ENCODE measurements around the gene C2CD4D.
"Not testable (repeated sequence)": the region's sequence is repeated elsewhere in the genome, so short reads cannot be mapped to it uniquely, and the experiment has no call there.

C2CD4D gene

DNA sequence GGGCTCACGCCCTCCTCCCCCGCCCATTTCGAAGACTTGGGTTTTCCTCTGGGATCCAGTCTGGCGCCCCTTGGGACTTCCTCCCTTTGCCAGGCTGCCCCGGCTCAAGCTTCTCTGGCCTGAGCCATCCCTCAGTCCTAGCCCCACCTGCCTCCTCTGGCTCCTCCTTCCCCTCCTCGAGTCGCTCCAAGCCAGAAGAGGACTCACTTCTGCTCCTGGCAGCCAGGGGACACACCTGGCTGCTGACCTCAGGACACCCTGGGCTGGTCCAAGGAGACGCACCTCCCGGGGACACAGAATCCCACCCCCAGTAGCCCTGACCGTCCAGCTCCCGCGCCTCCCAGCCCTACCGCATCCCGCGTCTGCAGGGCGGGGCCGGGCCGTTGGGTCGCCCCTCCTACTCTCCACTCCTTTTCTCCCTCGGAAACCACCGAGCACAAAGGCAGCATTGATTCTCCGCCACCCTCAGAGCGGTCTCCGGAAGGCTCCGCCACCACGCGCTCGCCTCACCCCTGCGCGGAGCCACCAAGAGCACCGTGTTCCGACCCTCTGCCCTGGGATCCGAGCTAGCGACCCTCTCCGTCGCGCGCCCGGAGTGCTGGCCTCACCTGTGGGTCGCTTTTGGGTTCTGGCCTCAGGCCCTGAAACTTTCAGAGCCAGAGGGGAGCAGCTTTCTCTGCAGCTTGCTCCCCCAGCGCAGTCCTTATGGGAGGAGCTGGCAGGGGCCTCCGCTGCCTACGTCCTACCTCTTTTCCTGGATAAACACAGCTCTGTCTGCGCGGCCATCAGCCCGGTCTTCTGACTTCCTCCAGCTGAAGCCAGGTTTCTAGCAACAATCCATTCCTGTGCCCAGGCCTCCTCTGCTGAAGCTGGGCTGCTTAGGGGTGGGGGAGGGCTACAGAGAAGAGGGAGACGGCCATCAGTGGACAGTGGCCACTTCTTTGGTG lies at the start of gene C2CD4D:
Gene C2CD4D (minus strand): TSS at position 364 of the 947 bp plus-strand sequence. CDS start 831 bp downstream, outside the sequence.
- peak in 1 of 2 donors; percentile 42 for DNase-seq (ENCODE audit: low read depth in 2 of 2)

DNA sequence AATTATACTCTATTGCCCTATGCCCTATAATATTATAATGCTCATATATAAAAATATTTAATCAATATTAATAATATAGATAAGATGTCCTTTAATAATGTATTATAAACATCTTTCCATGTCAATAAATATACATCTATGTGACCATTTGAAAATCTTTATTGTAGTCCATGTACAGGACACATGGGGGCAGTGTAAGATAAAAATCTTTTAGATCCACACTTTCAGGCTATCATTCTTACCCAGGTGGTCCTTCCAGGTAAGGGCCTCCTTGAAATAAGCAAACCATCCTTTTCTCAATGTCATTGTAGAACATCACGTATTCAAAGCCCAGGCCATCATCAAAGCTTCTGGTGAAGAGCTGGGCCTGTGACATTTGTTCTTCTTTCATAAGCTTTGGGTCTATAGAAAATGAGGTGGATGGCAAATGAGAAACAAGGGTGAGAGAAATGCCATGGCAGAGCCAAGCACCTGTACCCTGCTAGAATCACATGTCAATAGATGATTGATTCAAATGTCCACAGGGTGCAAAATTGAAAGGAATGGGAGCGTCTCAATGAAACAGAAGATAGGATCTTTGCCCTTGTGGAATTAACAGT lies 49.5 kb upstream of the C2CD4D start:
- no peak for DNase-seq (ENCODE audit: low read depth in 2 of 2)

DNA sequence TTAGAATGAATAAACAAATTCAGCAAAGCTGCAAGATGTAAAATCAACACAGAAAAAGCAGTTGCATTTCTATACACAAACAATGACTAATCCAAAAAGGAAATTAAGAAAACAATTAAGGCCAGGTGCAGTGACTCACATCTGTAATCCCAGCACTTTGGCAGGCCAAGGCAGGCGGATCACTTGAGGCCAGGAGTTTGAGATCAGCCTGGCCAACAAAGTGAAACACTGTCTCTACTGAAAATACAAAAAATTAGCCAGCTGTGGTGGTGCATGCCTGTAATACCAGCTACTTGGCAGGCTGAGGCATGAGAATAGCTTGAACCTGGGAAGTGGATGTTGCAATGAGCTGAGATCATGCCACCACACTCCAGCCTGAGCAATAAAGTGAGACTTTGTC lies 47.4 kb upstream of the C2CD4D start:
- DNase-seq (ENCODE audit: low read depth in 2 of 2): no peak

DNA sequence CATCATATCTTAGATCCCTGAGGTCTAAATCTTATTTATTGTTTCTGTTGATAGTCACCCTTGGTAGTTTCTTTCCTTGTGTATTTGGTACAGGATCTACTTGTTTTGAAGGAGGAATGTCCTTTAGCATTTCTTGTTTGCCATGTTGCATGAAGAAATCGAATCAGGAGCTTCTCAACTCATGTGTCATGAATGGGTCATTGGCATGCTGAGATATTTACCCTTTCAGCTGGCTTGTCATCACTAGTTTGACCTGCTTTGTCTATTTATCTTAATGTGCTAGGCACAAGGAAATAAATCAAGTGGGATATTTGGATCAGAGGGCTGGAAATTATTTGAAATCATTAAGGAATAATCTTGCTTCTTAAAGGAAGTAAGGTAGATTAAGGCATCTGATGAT lies 45.9 kb upstream of the C2CD4D start:
- no peak for DNase-seq (ENCODE audit: low read depth in 2 of 2)

DNA sequence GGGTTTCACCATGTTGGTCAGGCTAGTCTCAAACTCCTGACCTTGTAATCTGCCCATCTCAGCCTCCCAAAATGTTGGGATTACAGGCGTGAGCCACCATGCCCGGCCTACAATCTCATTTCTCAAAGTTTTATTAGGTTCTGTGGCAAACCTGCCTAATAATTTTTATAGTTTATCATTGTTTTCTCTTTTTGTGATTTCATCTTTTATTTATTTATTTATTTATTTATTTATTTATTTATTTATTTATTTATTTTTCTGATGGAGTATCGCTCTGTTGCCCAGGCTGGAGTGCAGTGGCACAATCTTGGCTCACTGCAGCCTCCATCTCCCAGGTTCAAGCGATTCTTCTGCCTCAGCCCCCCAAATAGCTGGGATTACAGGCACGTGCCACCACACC lies 45.3 kb upstream of the C2CD4D start:
- DNase-seq (ENCODE audit: low read depth in 2 of 2): not testable (repeated sequence)

DNA sequence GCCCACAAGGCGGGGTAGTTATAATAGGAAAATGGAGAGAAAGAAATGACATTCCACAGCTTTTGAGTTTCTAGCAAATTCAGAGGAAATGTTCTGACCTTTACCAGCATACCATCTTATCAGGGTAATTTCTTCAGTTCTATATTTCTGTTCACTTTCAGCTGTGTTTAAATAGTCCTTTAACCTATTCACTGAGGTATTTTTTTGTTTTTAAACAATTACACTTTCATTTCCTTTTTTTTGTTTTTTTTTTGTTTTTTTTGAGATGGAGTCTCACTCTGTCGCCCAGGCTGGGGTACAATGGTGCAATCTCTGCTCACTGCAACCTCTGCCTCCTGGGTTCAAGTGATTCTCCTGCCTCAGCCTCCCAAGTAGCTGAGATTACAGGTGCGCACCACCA lies 44.8 kb upstream of the C2CD4D start:
- not testable (repeated sequence) for DNase-seq (ENCODE audit: low read depth in 2 of 2)

DNA sequence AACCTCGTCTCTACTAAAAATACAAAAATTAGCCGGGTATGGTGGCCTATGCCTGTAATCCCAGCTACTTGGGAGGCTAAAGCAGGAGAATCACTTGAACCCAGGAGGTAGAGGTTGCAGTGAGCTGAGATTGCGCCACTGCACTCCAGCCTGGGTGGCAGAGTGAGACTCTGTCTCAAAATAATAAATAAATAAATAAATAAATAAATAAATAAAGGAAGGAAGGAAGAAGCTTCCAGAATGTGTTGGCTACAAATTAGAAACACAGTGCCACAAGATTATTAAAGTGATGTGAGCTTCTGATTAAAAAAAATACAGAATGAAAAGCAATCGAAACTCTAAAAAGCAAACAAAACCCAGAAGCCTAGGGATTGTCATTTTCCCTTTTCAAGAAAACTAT lies 44.3 kb upstream of the C2CD4D start:
- not testable (repeated sequence) for DNase-seq (ENCODE audit: low read depth in 2 of 2)

DNA sequence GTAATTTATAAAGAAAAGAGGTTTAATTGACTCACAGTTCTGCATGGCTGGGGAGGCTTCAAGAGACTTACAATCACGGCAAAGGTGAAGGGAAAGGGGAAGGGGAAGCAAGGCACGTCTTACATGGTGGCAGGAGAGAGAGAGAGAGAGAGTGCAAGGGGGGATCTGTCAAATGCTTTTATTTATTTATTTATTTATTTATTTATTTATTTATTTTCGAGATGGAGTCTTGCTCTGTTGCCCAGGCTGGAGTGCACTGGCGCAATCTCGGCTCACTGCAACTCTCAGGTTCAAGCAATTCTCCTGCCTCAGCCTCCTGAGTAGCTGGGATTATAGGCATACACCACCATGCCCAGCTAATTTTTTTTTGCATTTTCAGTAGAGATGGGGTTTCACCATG lies 43.3 kb upstream of the C2CD4D start:
- not testable (repeated sequence) for DNase-seq (ENCODE audit: low read depth in 2 of 2)

DNA sequence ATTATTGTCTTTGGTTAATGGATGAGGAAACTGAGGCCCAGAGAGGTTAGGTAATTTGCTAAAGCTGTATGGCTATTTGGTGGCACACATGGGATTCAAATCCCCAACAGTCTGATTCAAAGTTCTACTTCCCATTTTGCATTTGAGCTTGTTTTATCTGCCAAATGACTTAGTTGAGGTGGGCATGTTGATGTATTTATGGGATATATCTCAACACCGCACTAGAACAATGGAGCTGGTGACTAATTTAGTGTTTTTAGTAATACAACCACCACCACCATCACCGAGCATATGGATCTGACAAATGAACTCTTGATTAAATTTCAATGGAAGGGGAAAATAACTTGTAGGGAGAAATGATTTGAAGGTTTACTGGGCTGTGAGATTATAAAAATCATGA lies 42.8 kb upstream of the C2CD4D start:
- DNase-seq (ENCODE audit: low read depth in 2 of 2): no peak

DNA sequence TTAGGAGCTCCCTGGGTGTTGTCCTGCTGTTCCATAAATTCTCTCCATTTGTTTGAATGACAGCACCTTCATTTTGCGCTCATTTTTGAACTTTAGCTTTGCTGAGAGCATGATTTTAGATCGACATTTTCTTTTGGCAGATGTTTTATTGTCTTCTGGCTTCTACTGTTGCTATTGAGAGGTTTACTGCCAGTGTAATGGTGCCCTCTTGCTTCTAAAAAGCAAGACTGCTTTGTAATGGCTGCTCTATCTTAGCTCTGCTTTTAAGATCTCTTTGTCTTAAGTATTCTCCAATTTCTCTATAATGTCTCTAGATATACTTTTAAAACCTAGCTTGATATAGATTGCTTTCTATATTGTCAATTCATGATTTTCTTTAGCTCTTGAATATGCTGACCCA lies 41.9 kb upstream of the C2CD4D start:
- no peak for DNase-seq (ENCODE audit: low read depth in 2 of 2)

DNA sequence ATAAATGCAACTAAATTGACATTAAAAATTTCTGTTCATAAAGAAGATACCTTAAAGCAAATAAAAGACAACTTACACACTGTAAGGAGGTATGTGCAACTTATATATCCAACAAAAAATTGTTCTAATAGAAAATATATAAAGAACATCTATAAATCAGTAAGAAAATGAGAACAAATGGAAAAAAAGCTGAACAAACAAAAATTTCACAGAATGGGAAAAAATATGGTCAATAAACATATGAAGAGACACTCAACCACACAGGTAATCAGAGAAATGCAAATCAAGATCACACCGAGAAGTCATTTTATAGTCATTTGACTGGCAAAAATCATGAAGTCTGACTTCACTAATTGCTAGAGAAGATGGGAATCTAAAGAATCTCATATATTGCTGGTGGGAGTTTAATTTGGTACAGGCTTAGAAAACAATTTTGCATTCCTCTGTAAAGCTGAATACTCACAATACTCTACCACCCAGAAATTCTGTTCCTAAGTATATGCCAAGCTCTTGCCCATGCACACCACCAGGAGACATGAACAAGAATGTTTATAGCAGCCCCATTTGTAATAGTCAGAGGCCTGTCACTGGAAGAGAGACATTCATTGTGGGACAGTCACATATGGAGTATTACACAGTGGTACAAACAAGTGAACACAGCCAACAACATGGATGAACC lies 35.9 kb upstream of the C2CD4D start:
- no peak for DNase-seq (ENCODE audit: low read depth in 2 of 2)

DNA sequence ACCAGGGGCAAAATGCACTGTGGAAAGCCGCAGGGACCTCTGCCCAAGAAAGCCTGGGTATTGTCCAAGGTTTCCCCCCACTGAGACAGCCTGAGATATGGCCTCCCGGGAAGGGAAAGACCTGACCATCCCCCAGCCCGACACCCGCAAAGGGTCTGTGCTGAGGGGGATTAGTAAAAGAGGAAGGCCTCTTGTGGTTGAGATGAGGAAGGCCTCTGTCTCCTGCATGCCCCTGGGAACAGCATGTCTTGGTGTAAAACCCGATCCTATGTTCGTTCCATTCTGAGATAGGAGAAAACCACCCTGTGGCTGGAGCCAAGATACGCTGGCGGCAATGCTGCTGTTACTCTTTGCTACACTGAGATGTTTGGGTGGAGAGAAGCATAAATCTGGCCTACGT lies 33.2 kb upstream of the C2CD4D start:
- not testable (repeated sequence) for DNase-seq (ENCODE audit: low read depth in 2 of 2)

DNA sequence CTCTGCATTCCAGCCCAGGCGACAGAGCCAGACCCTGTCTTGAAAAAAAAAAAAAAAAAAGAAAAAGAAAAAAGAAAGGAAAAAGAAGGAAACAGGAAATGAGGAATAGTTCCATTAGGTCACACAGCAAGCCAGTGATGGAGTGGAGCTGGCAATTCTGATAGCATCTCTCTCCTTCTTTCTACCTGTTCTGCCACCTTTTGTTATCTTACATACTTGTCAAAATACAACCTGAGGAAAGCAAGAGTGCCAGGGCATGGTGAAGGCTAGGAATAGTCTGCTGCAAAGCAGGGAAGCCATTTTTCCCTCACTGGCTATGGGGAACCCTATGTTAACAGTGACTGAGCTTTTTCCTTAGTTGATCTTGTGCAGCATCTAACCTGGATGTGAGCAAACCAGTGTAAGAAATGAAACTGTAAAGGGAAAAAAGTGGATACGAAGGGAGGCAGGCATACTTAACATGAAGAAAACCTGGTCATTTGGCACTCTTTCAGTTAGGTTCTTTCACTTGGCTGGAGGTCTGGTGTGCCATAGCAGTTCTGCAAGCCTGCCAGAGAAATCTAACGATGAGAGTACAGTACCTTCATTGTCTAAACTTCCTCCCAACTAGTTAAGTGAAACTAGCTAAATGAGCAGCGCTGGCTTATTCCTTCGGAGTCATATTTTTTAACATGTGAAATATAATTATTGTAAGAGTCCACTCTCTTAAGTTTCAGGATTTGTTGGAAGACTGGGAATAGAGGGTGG lies 31.8 kb upstream of the C2CD4D start:
- no peak for DNase-seq (ENCODE audit: low read depth in 2 of 2)

DNA sequence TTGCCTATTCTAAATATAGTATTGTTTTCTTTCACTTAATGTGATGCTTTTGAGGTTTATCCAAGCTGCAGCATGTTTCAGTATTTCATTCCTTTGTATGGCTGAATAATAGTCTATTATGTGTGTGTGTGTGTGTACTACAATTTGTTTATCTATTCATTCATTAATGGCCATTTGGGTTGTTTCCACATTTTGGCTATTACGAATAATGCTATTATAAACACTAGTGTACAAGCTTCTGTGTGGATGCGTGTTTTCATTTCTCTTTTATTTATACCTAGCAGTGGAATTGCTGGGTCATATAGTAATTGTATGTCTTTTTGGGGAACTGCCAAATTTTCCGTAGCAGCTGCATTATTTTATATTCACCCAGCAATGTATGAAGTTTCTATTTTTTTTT lies 28.9 kb upstream of the C2CD4D start:
- DNase-seq (ENCODE audit: low read depth in 2 of 2): no peak

DNA sequence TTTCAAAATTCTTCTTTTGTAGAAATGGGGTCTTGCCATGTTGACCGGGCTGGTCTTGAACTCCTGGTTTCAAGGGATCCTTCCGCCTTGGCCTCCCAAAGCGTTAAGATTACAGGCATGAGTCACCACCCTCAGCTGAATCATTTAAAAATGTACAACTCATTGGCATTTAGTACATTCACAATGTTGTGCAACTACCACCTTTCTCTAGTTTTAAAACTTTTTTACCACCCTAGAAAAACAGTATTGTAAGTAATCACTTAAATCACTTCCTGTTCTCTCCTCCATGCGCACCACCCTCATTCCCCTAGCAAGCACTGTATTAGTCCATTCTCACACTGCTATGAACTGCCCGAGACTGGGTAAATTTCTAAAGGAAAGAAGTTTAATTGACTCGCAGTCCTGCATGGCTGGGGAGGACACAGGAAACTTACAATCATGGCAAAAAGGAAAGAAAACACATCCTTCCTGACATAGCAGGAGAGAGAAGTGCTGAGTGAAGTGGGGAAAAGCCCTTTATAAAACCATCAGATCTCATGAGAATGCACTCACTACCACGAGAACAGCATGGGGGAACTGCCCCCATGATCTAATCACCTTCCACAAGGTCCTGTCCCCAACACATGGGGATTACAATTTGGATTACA lies 28.3 kb upstream of the C2CD4D start:
- no peak for DNase-seq (ENCODE audit: low read depth in 2 of 2)

DNA sequence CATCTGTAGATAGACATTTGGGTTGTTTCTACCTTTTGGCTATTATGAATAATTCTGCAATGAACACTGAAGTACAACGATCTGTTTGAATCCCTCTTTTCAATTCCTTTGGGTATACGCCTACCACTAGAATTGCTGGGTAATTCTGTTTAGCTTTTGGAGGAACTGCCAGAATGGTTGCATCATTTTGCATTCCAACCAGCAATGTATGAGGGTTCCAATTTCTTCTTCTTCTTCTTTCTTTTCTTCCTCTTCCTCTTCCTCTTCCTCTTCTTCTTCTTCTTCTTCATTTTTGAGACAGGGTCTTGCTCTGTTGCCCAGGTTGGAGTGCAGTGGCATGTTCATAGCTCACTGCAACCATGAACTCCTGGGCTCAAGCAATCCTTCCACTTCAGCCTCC lies 27.7 kb upstream of the C2CD4D start:
- no peak for DNase-seq (ENCODE audit: low read depth in 2 of 2)

DNA sequence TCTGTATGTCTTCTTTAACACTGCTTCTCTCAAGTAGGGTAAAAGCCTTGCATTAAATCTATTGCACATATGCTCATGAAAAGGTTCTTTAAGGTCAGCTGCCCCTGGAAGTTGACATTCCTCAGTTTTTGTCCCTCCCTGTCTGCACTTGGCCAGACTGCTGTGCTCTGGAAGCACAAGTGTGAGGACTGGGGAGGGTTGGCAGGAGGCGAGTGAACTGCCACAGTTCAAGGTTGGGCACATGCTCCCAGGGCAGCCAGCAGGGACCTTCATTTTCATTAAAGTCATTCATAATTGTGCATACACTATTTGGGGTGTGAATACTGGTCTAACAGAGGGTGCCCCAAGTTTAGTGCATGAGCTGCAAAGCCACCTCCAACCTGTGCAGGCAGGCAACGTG lies 24.8 kb upstream of the C2CD4D start:
- no peak for DNase-seq (ENCODE audit: low read depth in 2 of 2)

DNA sequence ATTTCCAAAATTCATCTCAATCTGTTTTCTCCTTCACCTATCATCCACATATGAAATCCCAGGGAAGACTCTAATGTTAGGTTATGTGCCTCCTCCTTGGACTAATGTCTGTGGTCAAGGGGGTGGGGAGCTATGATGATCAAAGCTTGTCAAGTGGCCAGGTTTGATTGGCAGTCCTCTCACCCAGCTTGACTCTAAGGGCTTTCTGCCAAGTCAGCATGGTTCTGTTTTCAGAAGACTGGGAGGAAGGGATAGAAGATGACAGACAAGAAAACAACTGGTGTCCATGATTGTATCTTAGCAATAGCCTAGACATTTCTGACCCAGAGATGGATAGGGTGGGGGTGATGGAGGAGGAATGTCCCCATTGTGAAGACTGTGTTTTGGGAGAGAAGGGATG lies 23.0 kb upstream of the C2CD4D start:
- no peak for DNase-seq (ENCODE audit: low read depth in 2 of 2)

DNA sequence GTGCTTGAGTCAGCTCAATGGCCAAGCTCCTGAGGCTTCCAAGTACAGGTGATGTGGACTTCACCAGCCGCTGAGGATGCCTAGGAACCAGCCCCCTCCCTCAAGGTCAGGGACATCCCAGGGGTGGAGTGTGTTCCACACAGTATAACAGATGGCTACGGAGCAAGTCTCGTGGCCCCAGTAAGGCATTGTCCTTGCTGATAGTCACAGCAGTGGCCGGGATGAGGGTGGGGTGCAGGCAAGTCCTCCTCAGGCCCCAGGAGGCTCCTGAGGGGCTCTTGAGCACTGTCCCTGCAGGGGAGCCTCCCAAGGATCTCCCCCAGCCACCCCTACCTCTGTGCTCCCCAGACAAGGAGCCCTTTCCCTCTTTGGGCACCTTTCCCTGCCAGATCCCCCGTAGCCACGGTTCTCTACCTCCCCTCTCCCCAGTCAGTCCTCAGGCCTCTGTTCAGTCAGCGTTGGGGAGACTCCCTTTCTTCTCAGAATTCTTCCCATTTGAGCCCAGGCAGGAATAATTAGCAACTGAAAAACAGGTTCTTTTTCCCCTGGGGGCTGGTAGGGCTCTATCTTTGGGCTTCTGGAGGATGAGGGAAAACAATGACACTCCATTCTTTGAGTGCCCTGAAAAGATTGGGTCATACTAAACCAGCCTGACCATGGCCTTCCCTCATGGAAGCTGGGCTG lies 21.0 kb upstream of the C2CD4D start:
- DNase-seq (ENCODE audit: low read depth in 2 of 2): no peak

DNA sequence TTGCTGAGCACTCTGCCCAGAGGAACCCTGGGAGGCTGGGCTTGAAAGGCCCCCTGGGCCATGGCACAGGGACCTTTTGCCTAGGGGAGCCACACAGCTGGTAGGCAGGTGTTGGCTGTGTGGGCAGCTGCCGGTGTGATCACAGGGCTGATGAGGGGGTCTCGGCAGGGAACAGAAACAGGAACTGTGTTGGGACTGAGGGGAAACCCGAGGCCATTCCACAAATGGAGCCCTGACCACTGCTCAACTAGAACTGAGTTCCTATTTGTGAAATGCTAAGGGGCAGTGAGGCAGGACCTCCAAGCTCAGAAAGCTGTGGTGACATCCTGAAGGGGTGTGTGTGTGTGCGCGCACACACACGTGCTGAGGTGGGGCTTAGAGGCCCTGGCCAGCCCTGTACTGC lies 20.3 kb upstream of the C2CD4D start:
- no peak for DNase-seq (ENCODE audit: low read depth in 2 of 2)
